DMS 273 treated with DMSO at 0.1 percent for 48 hours (cell line): Measurements from ENCODE around the gene SLC32A1.

Experiments used
- DNase-seq: peaks from one replicate; lab custom pipeline; 2025; lab: John Stamatoyannopoulos, UW

The SLC32A1 gene

DNA sequence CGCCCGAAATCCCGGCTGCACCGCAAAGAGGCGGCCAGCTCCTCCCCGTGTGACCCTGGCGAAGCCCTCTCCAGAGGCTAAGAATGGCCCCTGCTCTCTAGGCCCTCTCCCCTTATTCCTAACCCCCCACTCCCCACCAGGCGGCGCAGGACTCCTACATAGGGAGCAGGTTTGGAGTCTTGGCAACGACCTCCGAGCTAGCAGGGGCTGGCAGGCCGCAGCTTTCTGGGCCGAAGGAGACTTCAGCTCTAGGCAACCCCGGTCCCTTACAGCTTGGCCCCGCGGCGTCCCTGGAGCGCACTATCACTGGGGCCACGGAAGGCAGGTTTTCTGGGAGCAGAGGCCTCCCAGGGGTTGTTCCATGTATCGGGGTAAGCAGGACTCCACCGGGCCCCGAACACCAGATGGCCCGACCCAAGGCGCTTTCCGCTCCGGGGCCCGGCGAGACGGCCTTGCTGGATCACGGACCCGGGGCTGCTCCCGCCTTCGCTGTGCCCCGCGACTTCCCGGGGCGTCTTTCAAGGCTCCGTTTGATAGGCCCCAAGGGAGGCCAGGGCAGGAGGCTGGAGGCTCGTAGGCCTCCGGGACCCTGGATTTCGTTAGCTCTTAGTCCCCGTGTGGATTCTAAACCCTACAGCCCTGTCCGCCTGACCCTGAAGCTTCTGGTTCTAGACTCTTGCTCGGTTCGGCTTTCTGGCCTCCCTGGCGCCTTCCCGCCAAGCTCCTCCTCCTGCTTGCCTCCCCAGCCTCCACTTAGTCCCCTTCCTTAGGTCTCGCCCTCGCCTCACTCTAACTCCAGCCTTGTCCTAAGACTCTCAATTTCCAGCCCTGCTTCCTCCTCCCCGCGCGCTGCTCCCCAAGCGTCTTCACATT lies 1.9 kb downstream of the SLC32A1 start:
- peak; percentile 62 for DNase-seq

GRCh38 chr20:38726804-38727606 lies 2.7 kb downstream of the SLC32A1 start:
- no peak for DNase-seq

GRCh38 chr20:38727607-38728190 lies 3.4 kb downstream of the SLC32A1 start:
- no peak for DNase-seq

GRCh38 chr20:38728191-38728781 lies 4.0 kb downstream of the SLC32A1 start:
- DNase-seq = no peak

DNA sequence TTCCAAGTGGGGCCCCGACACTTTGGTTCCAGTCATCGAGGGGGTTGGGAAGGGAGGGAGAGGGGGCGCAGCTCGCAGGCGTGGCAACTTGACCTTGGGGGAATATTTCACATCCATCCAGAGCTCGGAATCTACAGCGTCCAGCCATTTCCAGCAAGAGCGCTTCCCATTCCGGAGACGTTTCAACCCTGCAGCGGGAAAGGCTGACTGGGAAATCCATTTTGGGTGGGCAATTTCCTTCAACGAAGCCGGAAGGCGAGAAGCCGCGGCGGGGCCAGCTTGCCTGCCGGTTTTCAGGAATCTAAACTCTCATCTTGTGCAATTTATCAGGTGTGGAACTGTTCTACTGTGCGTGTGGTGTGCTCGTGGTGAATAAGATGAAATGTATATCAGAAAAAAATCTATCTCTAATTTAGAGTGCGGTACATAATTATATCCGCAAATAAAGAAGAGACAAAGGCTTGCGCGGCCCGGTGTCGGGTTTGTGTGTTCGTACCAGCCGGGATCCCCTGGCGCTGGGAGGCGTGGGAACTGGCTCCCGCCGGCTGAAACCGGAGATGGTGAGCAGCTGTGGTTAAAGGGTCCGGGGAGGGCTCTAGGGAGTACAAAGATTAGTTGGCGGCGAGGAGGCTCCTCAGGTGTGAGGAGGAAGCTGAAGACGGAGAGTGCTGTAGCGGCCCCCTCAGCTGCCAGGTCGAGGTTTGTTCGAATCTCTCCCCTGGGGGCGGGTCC lies 4.8 kb downstream of the SLC32A1 start:
- peak; percentile 68 for DNase-seq

GRCh38 chr20:38729767-38730166 lies 5.5 kb downstream of the SLC32A1 start:
- DNase-seq = no peak

DNA sequence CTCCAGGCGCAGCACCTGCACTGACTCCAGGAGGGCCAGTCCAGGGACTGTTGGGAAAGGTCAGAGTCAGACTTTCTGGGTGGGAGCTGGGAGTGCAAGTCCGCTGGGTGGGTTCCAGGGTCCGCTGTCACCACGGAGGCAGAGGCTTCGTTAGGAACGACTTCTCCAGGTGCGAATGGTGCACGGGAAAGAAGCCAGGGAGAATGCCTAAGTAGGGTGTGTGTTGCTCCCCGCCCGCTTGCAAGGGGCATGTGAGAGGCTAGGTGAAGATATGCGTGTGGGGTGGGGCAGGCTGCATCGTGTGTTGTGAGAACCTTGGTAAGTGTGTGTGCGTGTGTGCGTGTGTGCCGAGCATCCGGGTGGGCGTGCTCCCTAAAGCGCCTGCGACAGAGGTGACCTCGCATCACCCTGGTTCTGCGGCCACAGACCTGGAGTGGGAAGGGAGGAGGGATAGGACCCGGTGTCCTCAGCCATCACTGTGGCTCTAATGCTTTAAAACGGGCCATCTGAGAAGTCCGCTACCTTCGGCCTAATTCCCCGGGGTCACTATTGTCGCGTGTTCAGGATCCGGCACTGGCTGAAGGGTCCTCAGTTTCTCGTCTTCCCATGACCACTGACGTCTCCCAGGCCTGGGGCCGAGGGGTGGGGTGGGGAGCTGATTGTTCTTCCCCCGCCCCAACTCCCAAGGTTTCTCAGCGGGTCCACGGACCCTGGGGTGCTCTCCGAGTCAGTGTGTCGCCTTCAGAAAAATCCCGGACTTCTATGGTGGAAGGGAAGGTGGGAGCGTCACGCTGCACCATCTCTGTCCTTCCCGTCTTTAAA lies 6.1 kb downstream of the SLC32A1 start:
- DNase-seq = no peak

- peak; percentile 67 for DNase-seq
These were observed 6.9 kb downstream of the SLC32A1 start for GRCh38 chr20:38730989-38731737.

DNA sequence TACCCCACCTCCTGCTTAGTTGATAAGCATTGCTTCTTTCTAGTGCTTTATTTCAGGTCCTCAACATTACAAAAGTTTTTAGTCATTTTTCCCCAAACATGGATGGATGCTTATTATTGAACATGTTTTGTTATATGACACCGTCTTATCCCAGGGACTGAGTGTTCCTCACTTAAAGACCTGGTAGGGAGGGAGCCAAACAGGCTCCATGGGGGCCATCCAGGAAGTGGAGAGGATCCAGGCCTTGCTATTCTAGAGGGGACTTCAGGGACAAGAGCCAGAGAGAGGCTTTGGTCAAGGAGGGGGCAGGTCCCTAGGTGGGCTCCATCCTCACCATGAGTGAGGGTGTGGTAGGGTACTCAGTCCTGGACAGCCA lies 7.4 kb downstream of the SLC32A1 start:
- no peak for DNase-seq

- DNase-seq = no peak
These were observed 8.7 kb downstream of the SLC32A1 start for GRCh38 chr20:38732981-38733380.

DNA sequence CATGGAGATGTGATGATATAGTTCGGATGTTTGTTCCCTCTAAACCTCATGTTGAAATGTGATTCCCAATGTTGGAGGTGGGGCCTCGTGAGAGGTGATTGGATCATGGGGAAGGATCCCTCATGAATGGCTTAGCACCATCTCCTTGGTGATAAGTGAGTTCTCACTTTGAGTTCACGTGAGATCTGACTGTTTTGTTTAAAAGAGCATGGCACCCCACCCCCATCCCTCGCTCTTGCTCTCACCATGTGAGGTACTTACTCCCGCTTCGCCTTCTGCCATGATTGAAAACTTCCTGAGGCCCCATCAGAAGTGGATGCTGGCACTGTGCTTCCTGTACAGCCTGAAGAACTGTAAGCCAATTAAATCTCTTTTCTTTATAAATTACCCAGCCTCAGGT lies 10.9 kb downstream of the SLC32A1 start:
- DNase-seq = no peak

DNA sequence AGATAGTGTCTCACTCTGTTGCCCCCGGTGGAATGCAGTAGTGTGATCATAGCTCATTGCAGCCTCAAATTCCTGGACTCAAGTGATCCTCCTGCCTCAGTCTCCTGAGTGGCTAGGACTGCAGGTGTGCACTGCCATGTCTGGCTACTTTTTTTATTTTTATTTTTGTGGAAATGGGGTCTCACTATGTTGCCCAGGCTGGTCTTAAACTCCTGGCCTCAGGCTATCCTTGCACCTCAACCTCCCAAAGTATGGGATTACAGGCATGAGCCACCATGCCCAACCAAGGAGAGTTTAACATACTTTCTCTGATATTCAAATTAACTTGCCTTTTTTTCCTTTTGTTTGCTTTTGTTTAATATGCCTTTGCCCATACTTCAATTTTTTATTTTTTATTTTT lies 13.6 kb downstream of the SLC32A1 start:
- DNase-seq = no peak

GRCh38 chr20:38745757-38746156 lies 21.5 kb downstream of the SLC32A1 start:
- DNase-seq = no peak

- no peak for DNase-seq
These were observed 23.3 kb downstream of the SLC32A1 start for GRCh38 chr20:38747495-38748096.

DNA sequence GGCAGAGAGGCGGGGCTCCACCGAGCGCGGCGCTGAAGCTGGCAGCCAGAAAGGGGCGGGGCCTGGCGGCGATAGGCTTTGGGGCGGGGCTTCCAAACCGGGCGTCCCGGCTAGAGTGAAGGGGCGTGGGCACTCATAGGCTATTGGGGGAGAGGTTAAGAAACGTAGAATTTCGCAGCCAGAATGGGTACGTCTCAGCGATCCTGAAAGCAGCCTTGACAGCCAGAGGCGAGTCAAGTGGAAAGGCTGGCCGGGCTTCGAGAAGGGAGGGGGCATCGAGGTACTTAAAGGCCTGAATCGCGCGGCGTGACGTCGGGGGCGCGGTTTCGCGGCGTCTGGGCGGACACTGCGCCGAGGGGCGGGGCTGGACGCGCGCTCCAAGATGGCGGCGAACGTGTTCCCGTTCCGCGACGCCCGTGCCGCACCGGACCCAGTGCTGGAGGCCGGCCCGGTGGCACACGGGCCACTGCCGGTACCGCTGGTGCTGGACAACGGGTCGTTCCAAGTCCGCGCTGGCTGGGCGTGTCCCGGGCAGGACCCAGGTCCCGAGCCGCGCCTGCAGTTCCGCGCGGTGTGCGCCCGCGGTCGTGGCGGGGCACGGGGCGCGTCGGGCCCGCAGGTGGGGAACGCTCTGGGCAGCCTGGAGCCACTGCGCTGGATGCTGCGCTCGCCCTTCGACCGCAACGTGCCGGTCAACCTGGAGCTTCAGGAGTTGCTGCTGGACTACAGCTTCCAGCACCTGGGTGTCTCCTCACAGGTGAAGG lies 24.0 kb downstream of the SLC32A1 start, which contains the start of gene ACTR5:
ACTR5 (plus strand) TSS at position 364 of the 764 bp plus-strand sequence; CDS start at position 383, 19 bp downstream.
- DNase-seq = peak; percentile 83

- no peak for DNase-seq
These were observed 24.5 kb downstream of the SLC32A1 start for GRCh38 chr20:38748861-38749149.

- no peak for DNase-seq
These were observed 27.2 kb downstream of the SLC32A1 start for GRCh38 chr20:38751360-38751976.

DNA sequence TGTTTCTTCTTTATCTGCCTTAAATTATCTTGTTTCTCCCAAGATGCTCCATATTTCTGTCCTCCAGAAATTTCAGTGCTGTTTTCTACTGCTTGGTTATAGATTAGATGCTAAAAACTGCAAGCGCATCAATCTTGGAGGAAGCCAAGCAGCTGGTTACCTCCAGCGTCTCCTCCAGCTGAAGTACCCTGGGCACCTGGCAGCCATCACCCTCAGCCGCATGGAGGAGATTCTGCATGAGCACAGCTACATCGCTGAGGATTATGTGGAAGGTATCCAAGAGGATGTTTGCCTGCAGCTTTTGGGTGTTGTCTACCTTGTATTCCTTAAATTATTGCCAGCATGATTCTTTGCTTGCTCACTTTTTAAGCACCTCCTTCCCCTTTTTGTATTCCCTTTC lies 27.7 kb downstream of the SLC32A1 start:
- DNase-seq = no peak

- no peak for DNase-seq
These were observed 30.6 kb downstream of the SLC32A1 start for GRCh38 chr20:38754924-38755323.
